ENCODE results near the gene PCGF1.
A peak's percentile ranks its signal among the peaks of the same experiment; 100 is the strongest.

PCGF1 gene

DNA sequence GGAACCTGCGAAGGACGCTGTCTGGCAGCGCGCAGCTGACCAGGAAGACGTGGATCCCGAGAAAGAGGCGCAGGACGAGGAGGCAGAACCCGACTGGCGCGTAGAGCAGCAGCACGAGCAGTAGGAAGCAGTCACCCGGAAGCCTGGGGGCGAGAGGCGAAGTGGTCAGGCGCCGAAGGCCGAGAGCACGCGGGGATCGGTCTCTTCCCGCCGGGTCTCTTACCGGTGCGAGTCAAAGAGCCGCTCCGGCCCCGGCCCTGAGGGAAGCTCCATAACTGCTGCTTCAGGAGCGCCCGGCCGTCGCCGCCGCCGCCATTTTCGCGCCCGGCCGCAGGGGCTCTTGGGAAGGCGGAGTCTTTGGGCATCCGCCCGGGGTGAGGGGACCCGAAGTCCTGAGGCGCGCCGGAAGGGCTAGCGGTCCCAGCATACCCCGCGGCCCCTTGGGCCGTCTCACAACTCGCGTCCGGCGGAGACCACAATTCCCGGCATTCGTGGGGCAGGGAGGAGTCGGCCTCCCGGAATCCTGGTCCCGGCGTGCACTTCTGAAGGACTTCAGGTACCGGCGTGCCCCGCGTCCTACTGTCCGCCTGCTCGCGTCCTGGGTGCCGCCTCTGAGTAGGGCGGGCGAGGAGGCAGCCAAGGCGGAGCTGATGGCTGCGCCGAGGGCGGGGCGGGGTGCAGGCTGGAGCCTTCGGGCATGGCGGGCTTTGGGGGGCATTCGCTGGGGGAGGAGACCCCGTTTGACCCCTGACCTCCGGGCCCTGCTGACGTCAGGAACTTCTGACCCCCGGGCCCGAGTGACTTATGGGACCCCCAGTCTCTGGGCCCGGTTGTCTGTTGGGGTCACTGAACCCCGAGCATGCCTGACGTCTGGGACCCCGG, 22.1 kb upstream of the PCGF1 start, which contains the start of the genes AUP1 and HTRA2:
TSS of gene AUP1 (minus strand) at position 350 of the 882 bp plus-strand sequence. CDS start at position 273, 77 bp downstream.
TSS of gene HTRA2 (plus strand) at position 577 of the 882 bp plus-strand sequence. CDS start at position 651, 74 bp downstream.
- Mint-ChIP-seq H3K9me3 (no peaks in the 10 kb centered on the region), H3K27me3 (no peaks in the 10 kb centered on the region), H3K27ac (peak within 1 kb of the TSS; percentile 93), H3K4me1 (peaks cover 46% of the 10 kb centered on the region), H3K36me3 (ENCODE audit: low read depth) (peaks cover 57% of the 10 kb centered on the region), H3K4me3 (peak within 1 kb of the TSS; percentile 94)
- DNase-seq = peak; percentile 93
- peak; percentile 92 for ATAC-seq

DNA sequence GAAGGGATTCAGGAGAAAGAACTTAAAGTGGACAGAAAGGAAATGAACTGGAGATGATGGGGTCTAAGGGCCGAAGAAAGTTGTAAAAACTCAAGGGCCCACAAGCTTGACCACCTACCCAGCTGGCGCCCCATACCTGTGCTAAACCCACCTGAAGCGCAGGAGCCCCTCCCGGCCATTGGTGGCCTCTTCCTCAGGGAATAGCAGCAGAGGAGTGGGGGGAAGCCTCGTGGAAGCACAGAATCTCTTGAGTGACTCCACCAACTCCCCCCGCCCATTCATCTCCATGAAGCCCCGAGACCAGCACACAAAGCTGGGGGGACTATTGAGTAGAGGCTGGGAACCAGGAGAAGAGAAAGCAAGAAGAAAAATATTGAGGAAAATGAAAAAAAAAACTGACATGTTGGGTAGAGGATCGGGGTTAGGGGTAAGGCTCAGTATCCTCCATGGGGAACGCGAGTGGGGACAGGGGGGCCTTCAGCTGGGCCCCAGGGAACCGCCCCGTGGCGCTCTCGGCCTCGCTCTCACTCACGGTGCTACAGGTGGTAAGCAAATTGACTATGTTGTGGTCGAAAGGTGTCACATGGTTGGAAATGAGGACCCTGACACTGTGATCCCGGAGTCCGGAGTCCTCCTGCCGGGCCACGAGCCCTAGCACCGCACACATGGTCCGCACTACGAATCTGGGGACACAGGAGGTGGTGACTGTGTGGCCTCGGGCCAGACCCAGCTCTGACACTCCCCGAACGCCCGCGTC, 21.3 kb upstream of the PCGF1 start:
- Mint-ChIP-seq H3K27ac (peak overlapping the region; percentile 93), H3K27me3 (no peaks in the 10 kb centered on the region), H3K36me3 (ENCODE audit: low read depth) (peaks cover 57% of the 10 kb centered on the region), H3K4me3 (peak overlapping the region; percentile 94), H3K9me3 (no peaks in the 10 kb centered on the region), H3K4me1 (peaks cover 46% of the 10 kb centered on the region)
- peak; percentile 1 for ATAC-seq
- no peak for DNase-seq

DNA sequence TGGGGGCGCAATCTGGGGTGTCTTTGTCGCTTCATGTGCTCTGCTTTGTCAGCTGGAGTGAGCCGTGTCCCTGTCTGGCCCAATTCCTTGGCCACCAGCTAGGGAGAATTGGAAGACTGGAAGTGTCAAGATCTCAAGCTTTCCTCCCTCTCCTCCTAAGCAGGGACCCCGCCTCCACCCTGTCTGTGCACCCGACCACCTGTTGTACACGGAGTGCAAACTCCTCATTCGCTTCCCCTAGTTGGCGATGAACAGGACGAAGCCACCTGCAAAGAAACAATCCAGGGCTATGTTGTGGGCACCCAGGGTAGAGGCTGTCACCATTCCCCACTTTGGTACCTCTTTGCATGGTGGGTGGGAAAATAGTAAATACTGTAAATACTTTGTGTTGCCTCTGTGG, 20.2 kb upstream of the PCGF1 start:
- no peak for ATAC-seq
- Mint-ChIP-seq H3K9me3 (no peaks in the 10 kb centered on the region), H3K27ac (peak overlapping the region; percentile 93), H3K4me1 (peaks cover 46% of the 10 kb centered on the region), H3K36me3 (ENCODE audit: low read depth) (peaks cover 54% of the 10 kb centered on the region), H3K4me3 (peak overlapping the region; percentile 94), H3K27me3 (no peaks in the 10 kb centered on the region)
- no peak for DNase-seq

DNA sequence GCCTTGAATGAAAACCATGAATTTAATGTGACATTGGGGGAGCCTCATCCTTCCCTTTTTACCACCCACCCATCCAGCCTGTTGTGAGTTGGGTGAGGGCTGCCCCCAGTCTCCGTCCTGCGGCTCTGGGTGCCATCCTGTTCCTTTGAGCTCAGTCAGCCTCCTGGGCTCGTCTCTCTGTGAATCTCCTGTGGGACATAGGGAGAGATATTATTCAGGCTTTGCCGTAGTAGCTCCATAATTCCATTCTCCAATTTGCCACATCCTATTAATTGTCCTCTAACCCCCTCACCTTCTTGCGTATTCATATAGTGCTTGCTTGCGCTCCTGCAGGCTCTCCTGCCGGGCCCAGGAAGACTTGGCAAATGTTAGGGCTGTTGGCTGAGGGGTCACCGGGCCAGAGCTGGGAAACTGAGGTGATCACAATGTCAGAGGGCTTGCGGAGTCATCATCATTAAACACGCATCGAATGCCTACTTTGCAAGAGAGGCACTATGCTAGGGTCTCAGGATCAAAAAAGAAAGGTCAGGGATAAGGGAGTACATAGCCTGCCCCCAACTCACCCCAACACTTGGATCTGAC, 19.2 kb upstream of the PCGF1 start:
- H3K36me3 Mint-ChIP-seq (ENCODE audit: low read depth) = peaks cover 45% of the 10 kb centered on the region
- H3K4me1 Mint-ChIP-seq = peaks cover 38% of the 10 kb centered on the region
- peaks cover 2% of the 10 kb centered on the region for H3K27me3 Mint-ChIP-seq
- ATAC-seq = no peak
- no peak overlapping the region for H3K4me3 Mint-ChIP-seq
- H3K27ac Mint-ChIP-seq = peak overlapping the region; percentile 34
- DNase-seq = no peak
- H3K9me3 Mint-ChIP-seq = no peaks in the 10 kb centered on the region

DNA sequence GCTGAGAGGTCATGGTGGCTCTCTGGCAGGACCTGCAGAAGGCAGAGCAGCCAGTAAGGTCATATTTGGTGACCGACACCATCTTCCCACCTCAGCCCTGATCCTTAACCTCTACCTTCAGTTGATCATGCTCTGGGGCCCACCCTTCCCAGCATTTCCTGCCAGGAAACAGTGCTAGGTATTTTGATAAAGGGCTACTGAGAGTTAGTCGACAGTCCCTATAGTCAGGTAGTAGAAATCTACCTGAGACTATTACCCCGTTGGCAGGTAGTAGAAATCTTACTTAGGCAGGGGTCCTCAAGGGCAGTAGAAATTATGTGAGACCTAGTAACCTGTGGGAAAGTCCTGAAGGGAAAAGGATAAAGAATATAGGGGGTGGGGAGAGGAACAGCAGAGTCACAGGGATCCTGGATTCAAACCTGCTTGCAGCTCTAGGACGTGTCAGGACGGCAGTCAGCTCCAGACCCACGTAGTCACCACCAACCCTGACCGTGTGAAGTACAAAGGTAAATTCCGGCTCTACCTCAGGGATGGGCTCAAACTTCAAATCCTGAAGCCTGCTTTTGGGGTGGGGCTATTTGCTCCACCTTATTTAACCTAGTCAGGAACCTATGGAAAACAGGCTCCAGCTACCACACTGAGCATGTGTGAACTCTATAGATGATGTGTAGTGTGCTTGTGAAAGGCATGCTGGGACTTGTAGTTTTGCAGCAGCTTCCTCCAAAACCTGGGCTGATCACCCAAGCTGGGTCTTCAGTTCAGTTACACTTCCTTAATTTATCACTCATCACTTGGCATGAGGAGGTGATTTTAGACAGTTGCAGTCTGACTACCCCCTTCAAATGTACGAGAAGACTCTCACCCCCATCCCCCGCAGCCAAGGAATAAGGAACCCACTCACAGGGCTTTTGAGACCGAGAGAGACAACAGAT, 18.5 kb upstream of the PCGF1 start, which contains the start of gene DQX1:
TSS of gene DQX1 (minus strand) at position 515 of the 932 bp plus-strand sequence. CDS start at position 13, 502 bp downstream.
- Mint-ChIP-seq H3K4me1 (peaks cover 30% of the 10 kb centered on the region), H3K9me3 (no peaks in the 10 kb centered on the region), H3K27ac (peak within 1 kb of the TSS; percentile 34), H3K36me3 (ENCODE audit: low read depth) (peaks cover 38% of the 10 kb centered on the region), H3K27me3 (peaks cover 4% of the 10 kb centered on the region), H3K4me3 (no peak within 1 kb of the TSS)
- ATAC-seq (no peak), DNase-seq (no peak)

DNA sequence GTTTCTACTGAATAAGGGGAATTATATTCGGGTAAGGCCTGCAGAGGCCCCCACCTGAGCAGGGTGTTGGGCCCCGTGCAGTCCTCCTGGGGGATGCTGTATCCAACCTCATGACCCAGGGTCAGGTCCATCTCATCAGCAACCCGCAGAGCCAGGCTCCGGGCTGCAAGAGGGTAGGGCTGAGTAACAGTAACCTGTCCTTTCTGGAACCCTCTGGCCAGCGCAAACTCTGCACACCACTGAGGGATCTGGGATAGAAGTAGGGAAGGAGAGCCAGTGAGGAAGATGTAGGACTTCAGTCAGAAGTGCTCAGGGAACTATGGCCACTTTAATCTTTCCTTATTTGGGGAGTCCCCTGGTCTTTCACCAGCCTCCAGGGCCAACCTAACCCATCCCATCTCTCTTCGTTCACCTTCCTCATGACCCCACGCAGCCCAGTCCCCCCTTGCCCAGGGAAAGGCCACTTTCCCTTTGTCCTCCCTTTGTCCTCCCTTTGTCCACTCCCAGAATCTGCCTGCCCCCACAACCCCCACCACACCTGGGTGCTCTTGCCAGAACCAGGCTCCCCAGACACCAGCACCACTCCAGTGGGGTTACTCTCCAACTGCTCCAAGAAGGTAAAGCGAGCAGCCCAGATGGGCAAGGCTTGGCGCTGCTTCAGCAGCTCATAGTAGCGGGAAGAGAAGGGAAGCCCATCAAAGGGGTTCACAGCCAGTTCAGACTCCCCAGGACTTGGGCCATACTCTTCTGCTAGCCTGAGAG, 17.6 kb upstream of the PCGF1 start:
- peaks cover 7% of the 10 kb centered on the region for H3K27me3 Mint-ChIP-seq
- DNase-seq (no peak), ATAC-seq (no peak)
- no peak overlapping the region for H3K4me3 Mint-ChIP-seq
- no peaks in the 10 kb centered on the region for H3K9me3 Mint-ChIP-seq
- no peak overlapping the region for H3K27ac Mint-ChIP-seq
- peaks cover 27% of the 10 kb centered on the region for H3K4me1 Mint-ChIP-seq
- H3K36me3 Mint-ChIP-seq (ENCODE audit: low read depth) = peaks cover 36% of the 10 kb centered on the region

DNA sequence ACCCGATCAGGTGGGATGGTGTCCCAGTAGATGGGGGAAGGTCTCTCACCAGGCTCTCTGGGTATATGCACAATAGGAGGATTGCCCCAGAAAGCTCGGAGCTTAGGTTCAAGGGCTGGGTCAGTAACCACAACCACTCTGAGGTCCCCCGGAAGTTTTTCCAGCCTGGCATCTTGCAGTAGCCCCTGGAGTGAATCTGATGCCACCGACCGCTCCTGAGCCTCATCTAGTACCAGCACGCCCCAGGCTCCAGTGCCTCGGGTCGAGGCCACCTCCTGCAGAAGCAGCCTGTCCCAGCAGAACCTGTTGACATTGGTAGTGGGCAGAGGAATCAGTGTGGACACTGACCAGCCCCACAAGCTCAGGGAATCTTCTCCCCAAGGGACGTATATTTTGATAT, 16.5 kb upstream of the PCGF1 start:
- H3K27me3 Mint-ChIP-seq = peaks cover 15% of the 10 kb centered on the region
- no peak overlapping the region for H3K27ac Mint-ChIP-seq
- ATAC-seq (no peak), DNase-seq (no peak)
- H3K4me3 Mint-ChIP-seq = no peak overlapping the region
- peaks cover 34% of the 10 kb centered on the region for H3K36me3 Mint-ChIP-seq (ENCODE audit: low read depth)
- peaks cover 27% of the 10 kb centered on the region for H3K4me1 Mint-ChIP-seq
- H3K9me3 Mint-ChIP-seq = no peaks in the 10 kb centered on the region

DNA sequence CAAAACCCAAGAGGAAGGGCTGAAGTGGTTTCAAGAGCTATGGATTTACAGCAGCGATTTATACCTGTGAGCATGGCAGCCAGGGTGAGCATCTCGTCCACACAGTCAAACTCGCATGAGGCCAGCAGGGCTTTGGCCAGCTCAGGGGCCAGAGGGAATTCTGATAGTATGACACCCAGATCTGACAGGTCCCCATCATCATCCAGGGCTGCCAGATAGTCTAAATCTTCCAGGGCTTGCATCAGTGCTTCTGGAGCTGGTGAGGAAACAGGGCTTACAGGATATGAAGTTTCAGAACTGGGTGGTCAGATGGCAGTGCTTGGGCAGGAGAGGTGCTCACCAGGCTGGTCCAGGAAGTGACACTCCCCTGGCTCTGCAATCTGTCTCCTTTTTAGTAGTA, 15.0 kb upstream of the PCGF1 start:
- ATAC-seq = no peak
- Mint-ChIP-seq H3K36me3 (ENCODE audit: low read depth) (peaks cover 19% of the 10 kb centered on the region), H3K27ac (no peak overlapping the region), H3K4me1 (peaks cover 14% of the 10 kb centered on the region), H3K4me3 (no peak overlapping the region), H3K9me3 (no peaks in the 10 kb centered on the region), H3K27me3 (peaks cover 29% of the 10 kb centered on the region)
- no peak for DNase-seq

DNA sequence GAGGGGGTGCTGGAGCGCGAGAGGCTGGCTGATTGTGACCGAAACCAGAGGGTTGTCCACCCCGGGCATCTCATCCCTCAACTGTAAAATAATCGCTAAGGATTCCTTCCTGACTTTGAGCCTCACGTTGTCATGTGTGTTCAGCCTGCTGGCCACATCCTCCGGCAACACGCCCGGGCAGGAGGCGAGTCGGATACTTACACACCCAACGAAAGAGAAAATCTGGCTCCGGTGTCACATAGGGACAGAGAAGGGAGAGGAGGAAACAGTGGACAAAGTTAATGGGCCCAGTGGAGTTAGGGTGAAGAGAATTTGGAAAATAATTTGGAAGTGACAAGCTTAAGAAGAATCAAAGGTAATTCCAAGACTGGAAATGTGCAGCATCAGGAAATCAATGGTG, 9.2 kb upstream of the PCGF1 start:
- H3K36me3 Mint-ChIP-seq (ENCODE audit: low read depth) = peaks cover 8% of the 10 kb centered on the region
- H3K27ac Mint-ChIP-seq = no peak overlapping the region

DNA sequence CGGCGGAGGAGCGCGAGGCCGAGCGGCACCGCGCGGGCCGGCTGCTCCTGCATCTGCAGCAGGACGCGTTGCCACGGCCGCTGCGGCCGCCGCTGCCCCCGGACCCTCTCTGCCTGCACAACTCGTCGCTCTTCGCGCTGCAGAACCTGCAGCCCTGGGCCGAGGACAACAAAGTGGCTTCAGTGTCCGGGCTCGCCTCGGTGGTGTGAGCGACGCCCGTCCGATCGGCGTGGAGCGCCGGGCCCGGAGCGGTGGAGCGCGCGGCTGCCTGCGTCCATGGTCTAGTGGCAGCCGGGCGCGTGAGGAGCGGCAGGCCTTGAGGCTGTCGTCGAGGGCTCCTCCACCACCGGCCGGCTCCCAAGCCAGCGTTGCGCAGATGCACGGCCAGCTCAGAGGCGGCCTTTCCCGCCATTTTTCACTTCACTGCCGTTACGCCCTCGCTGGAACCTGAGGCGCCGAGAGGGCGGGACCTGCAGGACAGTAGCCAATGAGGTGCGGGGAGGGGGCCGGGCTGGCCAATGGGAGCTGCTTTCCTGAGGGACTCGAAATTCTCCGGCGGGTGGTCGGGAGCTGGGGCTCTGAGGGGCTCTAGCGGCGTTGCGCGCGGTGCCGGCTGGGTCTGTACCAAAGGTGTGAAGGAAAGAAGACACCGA, 8.6 kb upstream of the PCGF1 start:
- peaks cover 8% of the 10 kb centered on the region for H3K36me3 Mint-ChIP-seq (ENCODE audit: low read depth)
- no peaks in the 10 kb centered on the region for H3K9me3 Mint-ChIP-seq
- peak overlapping the region; percentile 51 for H3K4me3 Mint-ChIP-seq
- DNase-seq (peak; percentile 73), ATAC-seq (peak; percentile 59)
- H3K4me1 Mint-ChIP-seq = peaks cover 20% of the 10 kb centered on the region
- H3K27me3 Mint-ChIP-seq = peaks cover 78% of the 10 kb centered on the region
- no peak overlapping the region for H3K27ac Mint-ChIP-seq

More for the DNA sequence above, 9.2 kb upstream of the PCGF1 start:
- Mint-ChIP-seq H3K9me3 (no peaks in the 10 kb centered on the region), H3K4me3 (peak overlapping the region; percentile 51), H3K4me1 (peaks cover 20% of the 10 kb centered on the region), H3K27me3 (peaks cover 73% of the 10 kb centered on the region)
- no peak for DNase-seq
- ATAC-seq = no peak

DNA sequence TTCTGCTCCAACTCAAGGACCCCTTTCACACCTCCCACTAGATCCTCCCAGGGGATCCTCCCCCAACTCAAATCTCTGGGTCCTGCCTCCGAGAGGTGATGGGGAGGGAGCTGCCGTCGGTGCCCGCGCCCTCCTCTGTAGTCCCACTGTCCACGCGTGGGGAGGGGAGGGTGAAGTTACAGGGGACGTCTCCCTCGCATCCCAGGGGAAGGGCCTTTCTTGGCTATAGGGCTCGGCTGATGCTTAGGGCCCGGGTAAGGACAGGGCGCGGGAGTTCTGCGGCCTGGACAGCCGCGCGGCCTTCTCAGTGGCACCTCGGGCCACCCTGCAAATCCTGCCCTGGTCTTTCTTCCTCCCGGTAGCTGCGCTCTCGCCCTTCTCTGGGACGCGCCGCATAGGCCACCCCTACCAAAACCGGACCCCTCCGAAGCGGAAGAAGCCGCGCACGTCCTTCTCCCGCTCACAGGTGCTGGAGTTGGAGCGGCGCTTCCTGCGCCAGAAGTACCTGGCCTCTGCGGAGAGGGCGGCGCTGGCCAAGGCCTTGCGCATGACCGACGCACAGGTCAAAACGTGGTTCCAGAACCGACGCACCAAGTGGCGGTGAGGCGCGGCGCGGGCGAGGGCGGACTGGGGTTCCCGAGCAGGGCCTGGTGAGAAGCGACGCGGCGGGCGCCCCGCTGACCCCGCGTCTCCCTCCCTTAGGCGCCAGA, 7.9 kb upstream of the PCGF1 start:
- Mint-ChIP-seq H3K27ac (no peak overlapping the region), H3K27me3 (peaks cover 82% of the 10 kb centered on the region), H3K4me1 (peaks cover 23% of the 10 kb centered on the region), H3K9me3 (no peaks in the 10 kb centered on the region), H3K4me3 (peak overlapping the region; percentile 59), H3K36me3 (ENCODE audit: low read depth) (peaks cover 8% of the 10 kb centered on the region)
- ATAC-seq (no peak), DNase-seq (peak; percentile 20)
